Left lung (tissue), 10 donors: ENCODE measurements around the gene TSPO. TPM values are rescaled to one million over a fixed set of nuclear protein-coding genes. Genes with fewer than 3 reads are reported as not detected.
A peak's percentile ranks its signal among the peaks of the same experiment; 100 is the strongest.

Experiments
- ATAC-seq: fragments of 200-7000 bp; cut with Tn5 transposase; one replicate; pipeline ENCODE4 v1.9.1; 2020; ENCODE audit warnings: moderate library complexity
- DNase-seq, 4 donors: peaks; one replicate each; pipeline ENCODE4 v3.0.0-alpha.2; 2013 to 2020
- H3K27ac ChIP-seq, 2 donors: fragments of 200-600 bp; sonication (generic) in 1 of 2; one replicate each; pipeline versions ENCODE4 v1.5.0 to v1.8.0; 2020 to 2021
- H3K27me3 ChIP-seq, 2 donors: fragments of 200-600 bp; sonication (generic) in 1 of 2; one replicate each; pipeline versions ENCODE4 v1.5.0 to v1.8.0; 2020 to 2021
- H3K36me3 ChIP-seq, 2 donors: fragments of 200-600 bp; sonication (generic) in 1 of 2; one replicate each; pipeline versions ENCODE4 v1.5.0 to v1.8.0; 2020 to 2021
- H3K4me1 ChIP-seq, 2 donors: fragments of 200-600 bp; one replicate each; pipeline ENCODE4 v1.8.0; 2021
- H3K4me3 ChIP-seq, 2 donors: fragments of 200-600 bp; sonication (generic) in 1 of 2; one replicate each; pipeline versions ENCODE4 v1.5.0 to v1.8.0; 2020 to 2021; ENCODE audit warnings: mild to moderate bottlenecking in 1 of 2
- H3K9me3 ChIP-seq, 2 donors: fragments of 200-600 bp; sonication (generic) in 1 of 2; one replicate each; pipeline versions ENCODE4 v1.5.0 to v1.8.0; 2020 to 2021
- intact Hi-C, 2 donors: fragments of 100-400 bp; cut with DNase I; formaldehyde crosslinking; loops; one replicate each; pipeline versions ENCODE4 v1.11.2 to v1.14.2; 2022
- polyA plus RNA-seq, 6 donors: library from polyadenylated mRNA; unstranded; fragments of 120-200 nt; gene quantifications; one replicate each; pipeline ENCODE4 v1.2.1, GENCODE V29; 2013; ENCODE audit not compliant: insufficient read length in 6 of 6
- total RNA-seq, 2 donors: library from RNA; stranded (reverse); fragmentation: NEBNext Ultra II Directional; extraction: Animal tissue kit (Norgen Biotek cat#: 25700); gene quantifications; one replicate each; pipeline ENCODE4 v1.2.1, GENCODE V29; 2021
- TF ChIP-seq, protein P1 (sequence below), 2 donors: fragments of 200-600 bp; sonication (generic) in 1 of 2; IDR thresholded peaks; one replicate each; pipeline versions ENCODE4 v1.5.0 to v1.8.0; 2021; ENCODE audit warnings: antibody characterized with exemption in 2 of 2
- donor health status: DM: no; HTN: yes; CAD: no.
- donor health status: DM: no; HTN: no; CAD: no.

The TSPO gene
- total and polyA plus RNA-seq, 8 donors, result 29.0 to 276 (median 45.6) TPM

DNA sequence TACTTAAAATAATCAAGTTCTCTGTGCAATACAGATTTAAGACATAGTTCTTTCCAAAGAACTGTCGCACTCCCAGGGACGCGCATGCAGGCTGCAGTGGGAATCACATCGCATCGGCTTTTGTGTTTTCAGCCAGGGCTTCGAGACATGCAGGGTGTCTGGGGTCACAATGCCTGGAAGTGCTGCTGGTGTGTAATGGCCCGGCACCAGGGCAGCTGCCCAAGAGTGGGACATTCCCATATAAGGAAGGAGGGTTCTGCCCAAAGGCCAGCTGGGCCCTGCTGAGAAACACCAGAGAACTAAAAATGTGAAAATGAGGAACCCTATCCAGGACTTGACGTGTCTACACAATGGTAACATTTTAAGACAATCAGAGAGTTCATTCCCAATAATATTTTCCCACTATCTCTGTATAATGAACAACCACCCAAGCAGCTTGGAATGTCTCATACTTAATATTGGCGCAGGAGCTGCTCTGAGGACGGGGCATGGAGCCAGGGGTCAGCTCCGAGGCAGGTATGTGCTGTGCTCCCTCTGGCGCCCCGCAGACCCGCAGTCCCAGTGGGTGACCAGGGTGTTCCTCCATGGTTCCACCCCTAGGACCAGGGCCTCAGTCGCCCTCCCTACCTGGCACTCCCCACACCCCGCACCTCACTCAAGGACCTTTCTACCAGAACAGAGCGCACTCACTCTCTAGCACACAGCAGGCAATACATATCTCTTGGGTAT, 19.4 kb upstream of the TSPO start:
- H3K4me3 ChIP-seq, result no peak overlapping the region
- no peak overlapping the region for H3K27ac ChIP-seq
- intact Hi-C loops, result no loop called here
- TF ChIP-seq, protein P1, sequence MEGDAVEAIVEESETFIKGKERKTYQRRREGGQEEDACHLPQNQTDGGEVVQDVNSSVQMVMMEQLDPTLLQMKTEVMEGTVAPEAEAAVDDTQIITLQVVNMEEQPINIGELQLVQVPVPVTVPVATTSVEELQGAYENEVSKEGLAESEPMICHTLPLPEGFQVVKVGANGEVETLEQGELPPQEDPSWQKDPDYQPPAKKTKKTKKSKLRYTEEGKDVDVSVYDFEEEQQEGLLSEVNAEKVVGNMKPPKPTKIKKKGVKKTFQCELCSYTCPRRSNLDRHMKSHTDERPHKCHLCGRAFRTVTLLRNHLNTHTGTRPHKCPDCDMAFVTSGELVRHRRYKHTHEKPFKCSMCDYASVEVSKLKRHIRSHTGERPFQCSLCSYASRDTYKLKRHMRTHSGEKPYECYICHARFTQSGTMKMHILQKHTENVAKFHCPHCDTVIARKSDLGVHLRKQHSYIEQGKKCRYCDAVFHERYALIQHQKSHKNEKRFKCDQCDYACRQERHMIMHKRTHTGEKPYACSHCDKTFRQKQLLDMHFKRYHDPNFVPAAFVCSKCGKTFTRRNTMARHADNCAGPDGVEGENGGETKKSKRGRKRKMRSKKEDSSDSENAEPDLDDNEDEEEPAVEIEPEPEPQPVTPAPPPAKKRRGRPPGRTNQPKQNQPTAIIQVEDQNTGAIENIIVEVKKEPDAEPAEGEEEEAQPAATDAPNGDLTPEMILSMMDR (IDR thresholded peaks at IDR 0.05), result no peak
- H3K27me3 ChIP-seq, result no peaks in the 10 kb centered on the region
- ATAC-seq (no peak), DNase-seq (no peak)
- H3K36me3 ChIP-seq, result peaks cover 0 to 55% of the 10 kb centered on the region in 2 donors
- H3K9me3 ChIP-seq, result no peaks in the 10 kb centered on the region
- H3K4me1 ChIP-seq, result peaks cover 0 to 41% of the 10 kb centered on the region in 2 donors

- Histone ChIP-seq H3K4me3 (no peak overlapping the region), H3K36me3 (peaks cover 0 to 70% of the 10 kb centered on the region in 2 donors), H3K27me3 (no peaks in the 10 kb centered on the region), H3K27ac (no peak overlapping the region), H3K9me3 (no peaks in the 10 kb centered on the region), H3K4me1 (peaks cover 0 to 35% of the 10 kb centered on the region in 2 donors)
- no peak for ATAC-seq
- TF ChIP-seq, protein P1 (IDR thresholded peaks at IDR 0.05), result no peak
- intact Hi-C loops, result no loop called here
- DNase-seq, result no peak
Observed at GRCh38 chr22:43133401-43133800, 18.0 kb upstream of the TSPO start.

- Histone ChIP-seq H3K27me3 (no peaks in the 10 kb centered on the region), H3K4me3 (no peak overlapping the region), H3K36me3 (peaks cover 0 to 79% of the 10 kb centered on the region in 2 donors), H3K9me3 (no peaks in the 10 kb centered on the region), H3K27ac (no peak overlapping the region), H3K4me1 (peaks cover 0 to 24% of the 10 kb centered on the region in 2 donors)
- no peak for DNase-seq
- intact Hi-C loops, result no loop called here
- TF ChIP-seq, protein P1 (IDR thresholded peaks at IDR 0.05), result no peak
- no peak for ATAC-seq
Observed at GRCh38 chr22:43134553-43134952, 16.8 kb upstream of the TSPO start.

- intact Hi-C loops, result no loop called here
- Histone ChIP-seq H3K27ac (no peak overlapping the region), H3K4me1 (peaks cover 0 to 22% of the 10 kb centered on the region in 2 donors), H3K27me3 (no peaks in the 10 kb centered on the region), H3K9me3 (no peaks in the 10 kb centered on the region), H3K4me3 (no peak overlapping the region), H3K36me3 (peaks cover 0 to 89% of the 10 kb centered on the region in 2 donors)
- DNase-seq (no peak), ATAC-seq (peak; percentile 17)
- TF ChIP-seq, protein P1 (IDR thresholded peaks at IDR 0.05), result no peak
Observed at GRCh38 chr22:43135565-43135964, 15.8 kb upstream of the TSPO start.

DNA sequence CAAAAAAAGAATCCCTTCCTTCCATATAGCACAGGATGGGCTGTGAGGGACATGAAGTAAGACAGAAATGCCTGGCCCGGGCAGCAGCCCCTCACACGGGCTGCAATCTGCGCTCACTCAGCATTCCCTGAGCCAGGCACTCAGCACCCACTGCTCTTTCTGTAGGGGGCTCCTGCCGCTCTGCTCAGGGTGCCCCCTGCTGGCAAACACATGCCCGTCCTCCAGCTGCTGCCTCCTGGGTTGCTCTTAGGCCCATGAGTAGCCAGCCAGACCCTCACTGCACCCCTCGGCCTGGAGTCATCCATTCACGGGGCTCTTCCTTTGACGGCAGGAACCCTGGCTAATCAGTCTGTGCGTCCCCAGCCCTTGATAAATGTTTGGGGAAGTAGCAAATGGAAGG, 15.1 kb upstream of the TSPO start:
- ATAC-seq, result peak; percentile 61
- Histone ChIP-seq H3K27me3 (no peaks in the 10 kb centered on the region), H3K4me3 (no peak overlapping the region), H3K4me1 (peaks cover 0 to 29% of the 10 kb centered on the region in 2 donors), H3K27ac (peak overlapping the region in 1 of 2 donors; percentile 57), H3K36me3 (peaks cover 0 to 88% of the 10 kb centered on the region in 2 donors), H3K9me3 (no peaks in the 10 kb centered on the region)
- peak in 1 of 4 donors; percentile 82 for DNase-seq
- TF ChIP-seq, protein P1 (IDR thresholded peaks at IDR 0.05), result peak; percentile 38 to 64
- intact Hi-C loops, result no loop called here
